Adrenal gland (tissue), 12 donors: ENCODE data around the gene ASTL. TPM values are rescaled to one million over a fixed set of nuclear protein-coding genes. Genes with fewer than 3 reads are reported as not detected.

ENCODE experiments used
- DNase-seq, 7 donors: peaks; one replicate each; pipeline ENCODE4 v3.0.0-alpha.2; 2019 to 2020
- H3K27ac ChIP-seq, 5 donors: fragments of 200-600 bp; sonication (generic) in 4 of 5; 1 replicate in 3 of 5; 2 replicates in 2 of 5; pipeline versions ENCODE4 v1.5.1 to v1.8.0; 2016 to 2020; ENCODE audit warnings: mild to moderate bottlenecking in 1 of 5
- H3K27me3 ChIP-seq: fragments of 200-600 bp; 2 replicates; pipeline ENCODE4 v1.8.0; 2021
- H3K36me3 ChIP-seq, 2 donors: fragments of 200-600 bp; replicated peaks in 1 of 2; 1 replicate in 1 of 2; 2 replicates in 1 of 2; pipeline versions ENCODE4 v1.5.1 to v1.8.0; 2018 to 2022
- H3K4me1 ChIP-seq, 2 donors: fragments of 200-600 bp; replicated peaks in 1 of 2; 1 replicate in 1 of 2; 2 replicates in 1 of 2; pipeline versions ENCODE4 v1.5.1 to v1.8.0; 2018 to 2021
- H3K4me3 ChIP-seq, 4 donors: fragments of 200-600 bp; sonication (generic) in 3 of 4; one replicate each; pipeline ENCODE4 v1.5.1; 2016 to 2018
- H3K9me3 ChIP-seq, 3 donors: fragments of 200-600 bp; sonication (generic) in 1 of 3; replicated peaks in 1 of 3; 1 replicate in 2 of 3; 2 replicates in 1 of 3; pipeline versions ENCODE4 v1.5.1 to v1.8.0; 2016 to 2021
- CTCF ChIP-seq, 6 experiments: fragments of 450-650 bp in 4 of 6; fragments of 200-600 bp in 2 of 6; sonication (generic) in 1 of 6; IDR thresholded peaks; 1 replicate in 5 of 6; 2 replicates in 1 of 6; pipeline versions ENCODE4 v1.5.1 to v1.8.0; 2016 to 2021; ENCODE audit warnings: antibody characterized with exemption in 6 of 6, mild to moderate bottlenecking in 2 of 6, moderate library complexity in 1 of 6
- POLR2A ChIP-seq, 2 donors: fragments of 450-650 bp; IDR thresholded peaks; one replicate each; pipeline ENCODE4 v1.6.1; 2017; ENCODE audit warnings: antibody characterized with exemption in 2 of 2, mild to moderate bottlenecking in 2 of 2, moderate library complexity in 1 of 2
- WGBS, 4 donors: extraction: QIAGEN DNeasy Blood & Tissue Kit in 2 of 4; methylation state at CpG; one replicate each; pipeline versions ENCODE4 v1.1.5 to v1.1.7; 2013 to 2017; 5-methylcytosine and 5-hydroxymethylcytosine counted together
- intact Hi-C, 2 donors: fragments of 100-400 bp; cut with DNase I; formaldehyde crosslinking; loops; one replicate each; pipeline versions ENCODE4 v1.14.1 to v1.15.0; 2022 to 2023
- polyA plus RNA-seq, 3 donors: library from polyadenylated mRNA; stranded (reverse); fragments of 200-250 nt in 2 of 3; fragments of 350-450 nt in 1 of 3; fragmentation: Illumina TruSeq in 1 of 3; extraction: RNeasy Lipid Tissue Mini Kit (QIAGEN cat#74804) in 1 of 3; gene quantifications; one replicate each; pipeline ENCODE4 v1.2.3, GENCODE V29; 2013 to 2014
- total RNA-seq, 9 donors: library from RNA; depleted of rRNA in 4 of 9; stranded (reverse); fragments of >200 nt in 4 of 9; fragments of 120-200 nt in 1 of 9; fragmentation: NEBNext Ultra II Directional in 1 of 9; extraction: Animal tissue kit (Norgen Biotek cat#: 25700) in 1 of 9; gene quantifications; one replicate each; pipeline versions ENCODE4 v1.1.0 to v1.2.4, GENCODE V29; 2013 to 2023
- donor health status: healthy with polysubstance abuse.
- donor health status: Bipolar disorder and iron deficiency.
- donor health status: DM: yes; HTN: yes; CAD: no.
- donor health status: DM: no; HTN: no; CAD: no.
- donor health status: DM: no; HTN: no; CAD: no.
- donor health status: DM: yes; HTN: yes; CAD: no.

Gene ASTL
- total and polyA plus RNA-seq, 12 donors, result not detected

GRCh38 chr2:96105994-96106715 is 32.1 kb downstream of the ASTL start:
- Histone ChIP-seq H3K4me1 (no peaks in the 10 kb centered on the region), H3K27ac (no peak overlapping the region), H3K27me3 (no peaks in the 10 kb centered on the region), H3K4me3 (no peak overlapping the region), H3K36me3 (no peaks in the 10 kb centered on the region), H3K9me3 (peaks cover 0 to 2% (median 0%) of the 10 kb centered on the region in 3 donors)
- peak in 1 of 7 donors; percentile 3 for DNase-seq
- no peak for TF ChIP-seq POLR2A (IDR thresholded peaks at IDR 0.05)
- no peak for TF ChIP-seq CTCF (IDR thresholded peaks at IDR 0.05)
- intact Hi-C loops, result no loop called here
- 92 to 99% (median 95%) methylated on average over 8 of the region's 8 CpGs for WGBS, 4 donors

- WGBS, 4 donors, result 86 to 96% (median 91%) methylated on average over 2 to 3 of the region's 3 CpGs
- H3K4me1 ChIP-seq, result no peaks in the 10 kb centered on the region
- DNase-seq, result peak in 2 of 7 donors; percentile 6 to 7
- H3K9me3 ChIP-seq, result peaks cover 0 to 2% (median 0%) of the 10 kb centered on the region in 3 donors
- no peak overlapping the region for H3K27ac ChIP-seq
- no peak overlapping the region for H3K4me3 ChIP-seq
- H3K27me3 ChIP-seq, result no peaks in the 10 kb centered on the region
- intact Hi-C loops, result no loop called here
- TF ChIP-seq POLR2A (IDR thresholded peaks at IDR 0.05), result no peak
- TF ChIP-seq CTCF (IDR thresholded peaks at IDR 0.05), result no peak
- H3K36me3 ChIP-seq, result no peaks in the 10 kb centered on the region
Measured at GRCh38 chr2:96105152-96105915, 33.0 kb downstream of the ASTL start.

GRCh38 chr2:96104487-96104861 is 33.8 kb downstream of the ASTL start:
- H3K36me3 ChIP-seq, result no peaks in the 10 kb centered on the region
- TF ChIP-seq CTCF (IDR thresholded peaks at IDR 0.05) (no peak), POLR2A (IDR thresholded peaks at IDR 0.05) (no peak)
- WGBS, 4 donors, result 84 to 88% (median 87%) methylated on average over 6 of the region's 6 CpGs
- H3K4me1 ChIP-seq, result no peaks in the 10 kb centered on the region
- peak in 2 of 7 donors; percentile 3 to 16 for DNase-seq
- peaks cover 0 to 2% (median 0%) of the 10 kb centered on the region in 3 donors for H3K9me3 ChIP-seq
- H3K27ac ChIP-seq, result no peak overlapping the region
- intact Hi-C loops, result no loop called here
- H3K27me3 ChIP-seq, result no peaks in the 10 kb centered on the region
- no peak overlapping the region for H3K4me3 ChIP-seq

- peak in 4 of 7 donors; percentile 8 to 48 (median 14) for DNase-seq
- Histone ChIP-seq H3K27me3 (no peaks in the 10 kb centered on the region), H3K4me1 (peaks cover 0 to 4% of the 10 kb centered on the region in 2 donors), H3K36me3 (no peaks in the 10 kb centered on the region), H3K4me3 (no peak overlapping the region), H3K9me3 (peaks cover 0 to 2% (median 0%) of the 10 kb centered on the region in 3 donors), H3K27ac (no peak overlapping the region)
- intact Hi-C loops, result no loop called here
- TF ChIP-seq POLR2A (IDR thresholded peaks at IDR 0.05) (no peak), CTCF (IDR thresholded peaks at IDR 0.05) (no peak)
- 35 to 54% (median 46%) methylated on average over 4 to 6 of the region's 6 CpGs for WGBS, 4 donors
Measured at GRCh38 chr2:96103761-96104486, 34.4 kb downstream of the ASTL start.
